ENCODE data around the gene MORF4L2. TPM values are rescaled to one million over a fixed set of nuclear protein-coding genes. Genes with fewer than 3 reads are reported as not detected.

The MORF4L2 gene
- total RNA-seq, 4 donors from 2014 or later = 203 to 284 (median 249) TPM

GRCh38 chrX:103685396-103685795 lies 1.1 kb downstream of the MORF4L2 start:
- TF ChIP-seq EP300 (IDR thresholded peaks at IDR 0.05) (no peak), POLR2A (IDR thresholded peaks at IDR 0.05) (no peak), CTCF (IDR thresholded peaks at IDR 0.05) (no peak)
- Histone ChIP-seq H3K4me1 (peaks cover 0 to 33% (median 0%) of the 10 kb centered on the region in 4 donors), H3K27ac (peak overlapping the region; percentile 94 to 99 (median 95)), H3K9me3 (no peaks in the 10 kb centered on the region), H3K36me3 (peaks cover 0 to 18% (median 0%) of the 10 kb centered on the region in 3 donors), H3K27me3 (peaks cover 0 to 5% of the 10 kb centered on the region in 2 donors), H3K4me3 (peak overlapping the region; percentile 46 to 64 (median 53))
- 7 to 42% methylated on average over 5 of the region's 5 CpGs for WGBS, 2 donors
- DNase-seq (ENCODE audit: low spot score in 2 of 2) = no peak

- WGBS, 2 donors = 29 to 61% methylated on average over 2 of the region's 2 CpGs
- H3K4me1 ChIP-seq = peaks cover 0 to 33% (median 0%) of the 10 kb centered on the region in 4 donors
- H3K4me3 ChIP-seq = no peak overlapping the region
- H3K9me3 ChIP-seq = no peaks in the 10 kb centered on the region
- no peak for TF ChIP-seq CTCF (IDR thresholded peaks at IDR 0.05)
- TF ChIP-seq POLR2A (IDR thresholded peaks at IDR 0.05) = no peak
- no peak for TF ChIP-seq EP300 (IDR thresholded peaks at IDR 0.05)
- peaks cover 0 to 5% of the 10 kb centered on the region in 2 donors for H3K27me3 ChIP-seq
- H3K36me3 ChIP-seq = peaks cover 0 to 39% (median 0%) of the 10 kb centered on the region in 3 donors
- no peak overlapping the region for H3K27ac ChIP-seq
- no peak for DNase-seq (ENCODE audit: low spot score in 2 of 2)
Measured at GRCh38 chrX:103681443-103681842, 5.1 kb downstream of the MORF4L2 start.

GRCh38 chrX:103678199-103678993 lies 8.1 kb downstream of the MORF4L2 start:
- Histone ChIP-seq H3K27ac (no peak overlapping the region), H3K4me3 (no peak overlapping the region), H3K27me3 (peaks cover 0 to 8% of the 10 kb centered on the region in 2 donors), H3K36me3 (peaks cover 0 to 33% (median 0%) of the 10 kb centered on the region in 3 donors), H3K9me3 (no peaks in the 10 kb centered on the region), H3K4me1 (peaks cover 0 to 16% (median 0%) of the 10 kb centered on the region in 4 donors)
- DNase-seq (ENCODE audit: low spot score in 2 of 2) = no peak
- TF ChIP-seq CTCF (IDR thresholded peaks at IDR 0.05) = no peak
- 75 to 90% methylated on average over 5 of the region's 5 CpGs for WGBS, 2 donors

- Histone ChIP-seq H3K4me3 (no peak overlapping the region), H3K36me3 (peaks cover 0 to 26% (median 0%) of the 10 kb centered on the region in 3 donors), H3K27ac (peak overlapping the region in 1 of 4 donors; percentile 0), H3K9me3 (no peaks in the 10 kb centered on the region), H3K4me1 (no peaks in the 10 kb centered on the region), H3K27me3 (peaks cover 0 to 9% of the 10 kb centered on the region in 2 donors)
- TF ChIP-seq CTCF (IDR thresholded peaks at IDR 0.05) (no peak), POLR2A (IDR thresholded peaks at IDR 0.05) (no peak), EP300 (IDR thresholded peaks at IDR 0.05) (no peak)
- no peak for DNase-seq (ENCODE audit: low spot score in 2 of 2)
- 68% methylated on average over 8 of the region's 8 CpGs for WGBS, 2 donors
Measured at GRCh38 chrX:103674531-103675454, 11.7 kb downstream of the MORF4L2 start.

Measured in tibial nerve (tissue), 4 donors.